GM10266 (cell line): ENCODE measurements around the gene CD177.

Experiments used
- DNase-seq: peaks from one replicate; pipeline ENCODE4 v3.0.0; 2012; ENCODE audit errors: extremely low spot score
- TF ChIP-seq, protein P1 (sequence below): IDR thresholded peaks from 2 replicates; pipeline ENCODE4 v1.5.1; 2012; ENCODE audit warnings: mild to moderate bottlenecking, low read depth; ENCODE audit not compliant: control insufficient read depth, insufficient read depth; ENCODE audit errors: missing control alignments

Gene CD177

GRCh38 chr19:43353606-43354304, at the start of gene CD177:
TSS of gene CD177 (plus strand) at chr19:43353686. CDS start at chr19:43353715, 29 bp downstream.
- DNase-seq = no peak
- TF ChIP-seq, protein P1, sequence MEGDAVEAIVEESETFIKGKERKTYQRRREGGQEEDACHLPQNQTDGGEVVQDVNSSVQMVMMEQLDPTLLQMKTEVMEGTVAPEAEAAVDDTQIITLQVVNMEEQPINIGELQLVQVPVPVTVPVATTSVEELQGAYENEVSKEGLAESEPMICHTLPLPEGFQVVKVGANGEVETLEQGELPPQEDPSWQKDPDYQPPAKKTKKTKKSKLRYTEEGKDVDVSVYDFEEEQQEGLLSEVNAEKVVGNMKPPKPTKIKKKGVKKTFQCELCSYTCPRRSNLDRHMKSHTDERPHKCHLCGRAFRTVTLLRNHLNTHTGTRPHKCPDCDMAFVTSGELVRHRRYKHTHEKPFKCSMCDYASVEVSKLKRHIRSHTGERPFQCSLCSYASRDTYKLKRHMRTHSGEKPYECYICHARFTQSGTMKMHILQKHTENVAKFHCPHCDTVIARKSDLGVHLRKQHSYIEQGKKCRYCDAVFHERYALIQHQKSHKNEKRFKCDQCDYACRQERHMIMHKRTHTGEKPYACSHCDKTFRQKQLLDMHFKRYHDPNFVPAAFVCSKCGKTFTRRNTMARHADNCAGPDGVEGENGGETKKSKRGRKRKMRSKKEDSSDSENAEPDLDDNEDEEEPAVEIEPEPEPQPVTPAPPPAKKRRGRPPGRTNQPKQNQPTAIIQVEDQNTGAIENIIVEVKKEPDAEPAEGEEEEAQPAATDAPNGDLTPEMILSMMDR = no peak

DNA sequence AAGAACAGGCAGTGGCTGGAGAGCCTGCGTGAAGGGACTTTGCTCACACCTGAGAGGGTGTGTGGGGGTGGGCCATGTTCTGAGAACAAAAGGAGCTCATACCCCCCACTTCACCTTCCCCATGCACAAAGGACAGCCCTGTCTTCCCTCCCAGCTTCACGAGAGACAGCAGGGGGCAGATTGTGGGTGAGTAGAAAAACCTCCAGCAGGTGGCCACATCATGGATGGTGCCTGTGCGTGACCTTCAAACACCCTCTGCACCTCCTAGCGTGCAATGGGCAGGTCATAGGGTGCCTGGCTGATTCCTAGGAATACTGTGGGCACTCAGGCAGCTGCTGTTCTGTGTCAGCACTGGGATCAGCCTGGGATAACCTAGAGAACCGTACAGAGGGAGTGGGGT, 47.8 kb upstream of the CD177 start:
- TF ChIP-seq, protein P1 = no peak
- DNase-seq = no peak

DNA sequence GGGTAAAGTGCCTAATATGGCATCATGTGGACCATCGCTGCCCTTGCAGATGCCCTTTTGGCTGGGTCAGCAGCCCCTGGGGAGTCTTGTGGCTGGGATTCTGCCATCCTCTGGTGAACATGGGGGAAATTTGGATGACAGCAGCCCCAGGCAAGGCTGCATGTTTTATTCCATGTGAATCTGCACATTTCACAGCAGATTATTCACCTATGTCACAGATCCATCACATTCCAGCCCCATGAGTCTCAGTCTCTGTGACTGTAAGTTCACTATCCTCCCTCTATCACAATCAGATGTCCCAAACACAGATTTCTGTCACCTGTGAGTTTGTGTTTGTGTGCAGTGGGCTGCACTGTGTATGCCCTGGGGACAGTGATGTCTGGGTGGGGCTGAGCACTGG, 47.4 kb upstream of the CD177 start:
- no peak for DNase-seq
- TF ChIP-seq, protein P1 = no peak

- DNase-seq = no peak
- TF ChIP-seq, protein P1 = no peak
These were observed 45.2 kb upstream of the CD177 start for GRCh38 chr19:43308244-43308815.

- TF ChIP-seq, protein P1 = no peak
- no peak for DNase-seq
These were observed 44.0 kb upstream of the CD177 start for GRCh38 chr19:43309466-43309865.

GRCh38 chr19:43310221-43310620, 43.3 kb upstream of the CD177 start:
- DNase-seq = no peak
- TF ChIP-seq, protein P1 = no peak

DNA sequence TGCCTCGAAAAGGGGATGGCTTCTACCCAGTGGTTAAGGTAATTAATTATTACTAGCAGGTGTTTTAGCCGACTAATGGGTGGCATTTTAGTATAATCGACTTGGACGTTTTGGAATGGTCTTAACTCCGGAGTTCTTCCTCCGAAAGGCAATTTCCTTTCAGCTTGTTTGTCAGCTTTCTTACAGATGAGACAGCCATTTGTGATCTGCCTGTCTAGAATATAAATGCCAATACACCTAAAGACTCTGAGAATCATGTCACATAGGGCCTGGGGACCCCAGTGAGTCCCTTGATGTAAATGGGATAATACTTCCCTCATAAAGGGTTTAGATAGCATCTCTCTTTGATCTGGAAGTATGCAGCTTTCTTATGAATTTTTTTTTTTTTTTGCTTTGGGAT, 42.2 kb upstream of the CD177 start:
- TF ChIP-seq, protein P1 = no peak
- DNase-seq = no peak
